GM12874 (cell line): ENCODE data around the gene SDCCAG8.

Experiments
- CTCF ChIP-seq: IDR thresholded peaks from 2 replicates; pipeline ENCODE4 v1.5.1; 2011; ENCODE audit warnings: low read depth, mild to moderate bottlenecking, control low read depth, low read length, moderate library complexity; ENCODE audit not compliant: insufficient read depth

Gene SDCCAG8

GRCh38 chr1:243288062-243288461 is 32.2 kb downstream of the SDCCAG8 start:
- no peak for TF ChIP-seq CTCF

GRCh38 chr1:243291292-243291691 is 35.5 kb downstream of the SDCCAG8 start:
- TF ChIP-seq CTCF: no peak

GRCh38 chr1:243292117-243292516 is 36.3 kb downstream of the SDCCAG8 start:
- no peak for TF ChIP-seq CTCF

GRCh38 chr1:243293941-243294722 is 38.3 kb downstream of the SDCCAG8 start:
- TF ChIP-seq CTCF: no peak

- no peak for TF ChIP-seq CTCF
These were observed 38.9 kb downstream of the SDCCAG8 start for GRCh38 chr1:243294723-243295121.

- no peak for TF ChIP-seq CTCF
These were observed 43.2 kb downstream of the SDCCAG8 start for GRCh38 chr1:243299069-243299468.

- TF ChIP-seq CTCF: no peak
These were observed 45.2 kb downstream of the SDCCAG8 start for GRCh38 chr1:243301059-243301458.
